Stimulated activated CD8-positive, alpha-beta memory T cell treated with anti-CD3 and anti-CD28 coated beads, Interleukin-4, amount 100 ng/mL, for 24 hours (primary cell): ENCODE measurements around the gene IMMP2L.
"Not testable (repeated sequence)": the region's sequence is repeated elsewhere in the genome, so short reads cannot be mapped to it uniquely, and the experiment has no call there.

Experiments
- DNase-seq: peaks from one replicate; pipeline ENCODE4 v3.0.0-alpha.2; 2020; ENCODE audit warnings: low read depth

IMMP2L gene

GRCh38 chr7:110987127-110987693, 575.1 kb downstream of the IMMP2L start:
- DNase-seq = no peak

DNA sequence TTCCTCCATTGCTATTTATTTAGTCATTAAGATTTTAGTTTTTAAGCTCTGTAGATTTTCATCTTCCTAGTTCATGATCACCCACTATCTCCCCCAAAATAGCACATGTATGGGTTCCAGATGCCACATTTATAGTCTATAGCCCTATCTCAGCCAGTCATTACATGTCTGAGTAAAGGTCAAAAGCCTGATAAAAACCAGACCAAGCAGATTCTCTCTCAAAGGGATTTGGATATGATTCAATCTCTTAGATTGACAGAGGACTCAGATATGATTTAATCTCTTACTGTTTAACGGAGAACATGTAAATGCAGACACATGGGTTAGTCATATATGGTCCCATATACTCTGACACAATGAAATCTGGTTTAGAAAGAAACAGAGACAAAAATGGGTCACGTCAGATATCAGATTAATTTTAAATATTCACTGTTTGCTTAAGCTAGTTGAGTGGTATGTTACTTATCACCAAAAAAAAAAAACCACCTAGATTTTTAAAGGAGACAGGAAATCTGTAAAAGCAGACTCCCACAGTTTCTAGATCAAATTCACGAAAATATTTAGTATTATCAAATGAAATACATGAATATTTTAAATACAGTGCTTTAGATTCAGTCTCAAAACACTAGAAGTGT, 578.4 kb downstream of the IMMP2L start:
- no peak for DNase-seq

- no peak for DNase-seq
These were observed 585.1 kb downstream of the IMMP2L start for GRCh38 chr7:110977127-110977737.

- no peak for DNase-seq
These were observed 586.8 kb downstream of the IMMP2L start for GRCh38 chr7:110975486-110975885.

DNA sequence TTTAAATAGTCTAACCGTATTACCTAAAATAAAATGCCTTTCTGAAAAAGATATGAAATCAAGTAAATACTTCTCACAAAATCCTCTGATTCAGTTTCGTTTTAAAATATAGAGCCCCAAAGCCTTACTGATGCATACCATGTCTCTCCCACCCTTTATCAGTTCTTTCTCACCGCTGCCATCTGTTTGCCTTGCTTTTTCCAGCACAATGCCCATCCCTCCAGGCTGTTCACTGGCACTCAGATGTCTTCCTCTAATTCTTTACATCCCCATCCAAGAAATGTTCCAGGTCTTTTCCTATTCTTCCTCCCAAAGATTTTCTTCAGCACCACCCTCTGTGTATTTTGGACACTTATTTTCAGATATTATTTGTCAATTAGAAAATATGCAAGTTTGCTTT, 587.9 kb downstream of the IMMP2L start:
- DNase-seq = no peak

DNA sequence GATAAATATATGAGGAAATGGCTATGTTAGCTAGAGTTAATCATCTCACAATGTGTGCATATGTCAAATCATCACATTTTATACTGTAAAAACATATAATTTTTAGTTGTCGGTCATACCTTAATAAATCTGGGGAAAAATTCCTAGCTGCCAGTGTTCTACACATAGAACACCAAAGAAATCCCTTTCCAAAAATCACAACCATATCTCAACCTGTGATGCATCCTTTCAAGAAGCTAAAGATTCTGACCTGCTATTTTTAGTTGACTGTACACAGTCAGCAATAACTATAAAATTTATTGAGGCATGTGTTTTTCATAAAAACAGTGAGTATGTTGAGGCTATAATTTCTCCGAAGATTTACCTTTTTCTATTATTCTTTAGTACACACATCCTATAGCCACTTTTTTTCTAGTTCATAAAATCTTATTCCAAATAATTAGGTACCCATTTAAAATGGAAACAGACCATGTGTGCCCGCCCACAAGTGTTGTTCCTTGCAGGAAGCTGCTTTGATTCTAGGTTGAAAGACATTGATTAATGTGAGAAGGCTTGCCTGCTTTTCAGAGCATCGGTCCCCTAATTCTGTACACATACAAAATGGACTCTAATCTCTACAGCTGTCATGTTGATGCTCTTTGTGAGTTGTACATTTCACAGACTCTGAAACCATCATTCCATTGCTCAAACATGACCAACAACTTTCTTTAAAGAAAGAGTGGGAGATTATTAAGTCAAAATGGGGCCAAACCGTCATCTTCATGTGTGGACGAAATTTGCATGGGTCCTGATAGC, 588.9 kb downstream of the IMMP2L start:
- DNase-seq = no peak

- no peak for DNase-seq
These were observed 597.5 kb downstream of the IMMP2L start for GRCh38 chr7:110964775-110965174.

DNA sequence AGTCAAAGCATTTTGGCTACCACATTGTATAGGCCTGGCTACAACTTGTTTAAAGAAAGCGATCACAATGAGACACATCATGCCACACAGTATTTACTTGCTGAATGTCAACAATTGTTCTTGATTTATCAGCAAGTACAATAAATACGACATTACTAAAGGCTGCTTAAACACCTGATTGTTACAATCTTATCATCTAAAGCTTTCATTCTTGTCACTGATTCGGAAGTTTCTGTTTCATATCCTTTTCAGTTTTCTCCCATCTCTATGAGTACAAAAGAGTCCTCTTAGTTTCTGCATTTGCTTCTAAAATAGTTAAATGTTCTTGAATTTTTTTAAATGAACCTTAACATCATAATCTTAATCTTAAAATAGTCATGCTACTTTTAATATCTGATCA, 599.5 kb downstream of the IMMP2L start:
- DNase-seq = no peak

DNA sequence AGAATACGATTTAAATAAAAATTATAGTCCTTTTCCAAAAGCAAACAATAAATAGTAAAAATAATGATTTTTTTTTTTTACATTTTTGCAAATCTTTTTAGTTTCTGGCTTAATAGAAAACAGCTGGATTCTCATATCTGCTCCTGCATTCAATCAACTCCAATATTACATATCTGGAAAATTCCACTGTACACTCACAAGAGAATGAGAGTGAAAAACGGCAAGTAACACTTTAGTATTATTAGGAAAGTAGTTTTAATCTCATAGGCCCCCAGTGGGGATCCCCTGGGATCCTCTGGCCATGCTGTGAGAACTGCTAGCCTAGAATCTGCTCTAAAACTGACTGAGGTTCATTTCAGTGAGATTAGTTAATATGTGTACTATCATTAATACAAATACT, 599.9 kb downstream of the IMMP2L start:
- DNase-seq = no peak

GRCh38 chr7:110960811-110961210, 601.5 kb downstream of the IMMP2L start:
- DNase-seq = no peak

GRCh38 chr7:110948280-110948679, 614.0 kb downstream of the IMMP2L start:
- no peak for DNase-seq

DNA sequence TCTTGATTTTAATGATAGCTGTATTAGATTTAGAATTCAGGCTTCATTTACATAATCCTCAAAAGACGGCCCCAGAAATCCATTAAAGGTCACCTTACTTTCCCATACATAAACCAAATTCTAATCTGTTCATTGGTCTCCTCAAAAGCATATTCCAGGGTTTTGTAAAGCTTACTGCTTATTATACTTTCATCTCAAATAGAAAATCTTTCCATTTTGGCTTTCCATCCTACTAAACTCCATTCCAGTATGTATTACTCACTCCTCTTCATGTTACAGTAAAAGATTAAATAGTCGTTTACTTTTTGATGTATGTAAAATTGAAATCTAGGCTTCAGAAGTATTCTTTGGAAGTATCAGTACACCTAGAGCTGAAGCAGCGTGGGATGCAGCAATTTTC, 614.9 kb downstream of the IMMP2L start:
- DNase-seq = no peak

DNA sequence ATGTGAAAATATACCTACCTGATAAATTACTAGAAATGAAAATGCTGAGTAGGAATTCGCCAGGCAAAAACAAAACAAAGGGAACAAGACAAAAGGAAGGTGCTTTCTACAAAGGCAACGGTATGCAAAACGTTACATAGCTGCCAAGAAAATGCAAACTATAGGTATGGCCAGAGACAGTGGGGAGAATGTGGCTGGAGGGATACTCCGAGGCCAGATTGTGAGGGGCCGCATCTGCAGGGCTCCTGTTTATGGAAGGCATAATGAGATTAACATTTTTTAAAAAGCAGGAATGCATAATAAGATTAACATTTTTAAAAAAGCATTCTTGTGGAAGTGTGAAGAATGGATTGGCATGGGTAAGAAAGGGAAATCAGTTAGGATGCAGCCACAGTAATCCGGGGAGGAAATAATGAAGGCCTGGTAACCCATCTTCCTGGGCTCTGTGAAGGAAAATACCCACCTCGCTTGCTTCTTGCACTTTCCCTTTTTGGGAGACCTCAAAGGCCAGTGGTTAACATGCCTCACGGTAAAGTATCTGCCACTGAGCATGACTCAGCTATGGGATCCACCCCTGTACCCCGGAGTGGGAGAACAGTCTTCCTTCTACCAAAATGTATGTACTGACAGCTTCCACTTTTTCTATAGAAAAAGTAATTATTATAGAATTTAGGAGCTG, 617.2 kb downstream of the IMMP2L start:
- DNase-seq = no peak

GRCh38 chr7:110944448-110944847, 617.8 kb downstream of the IMMP2L start:
- DNase-seq = no peak

DNA sequence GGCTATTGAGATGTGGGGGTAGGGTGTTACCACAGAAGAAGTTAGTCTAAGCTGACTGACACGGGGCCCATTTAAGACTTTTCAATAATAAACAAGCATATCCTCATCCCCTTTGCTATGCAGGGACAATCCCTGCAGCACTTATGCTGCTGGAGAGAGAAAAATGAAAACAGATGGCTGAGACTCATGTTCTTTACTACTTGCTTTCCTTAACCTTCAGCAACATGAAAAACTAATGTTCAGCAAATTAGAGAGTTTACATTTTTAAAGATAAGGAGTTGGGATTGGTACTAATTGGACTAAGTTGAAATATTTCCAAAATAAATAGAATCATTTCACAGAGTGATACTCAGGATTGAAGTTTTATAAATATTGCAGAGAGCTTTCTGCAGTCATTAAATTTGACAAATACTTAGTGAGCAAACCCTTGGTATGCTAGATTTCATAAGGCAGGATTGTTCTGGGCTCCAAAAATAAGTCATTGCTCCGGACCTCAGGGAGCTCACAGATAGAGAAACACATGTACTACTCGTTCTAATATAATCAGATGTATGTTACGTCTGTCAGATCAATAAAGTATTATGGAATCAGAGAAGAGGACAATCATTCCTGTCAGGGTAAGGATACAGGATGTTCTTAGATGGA, 618.5 kb downstream of the IMMP2L start:
- no peak for DNase-seq

DNA sequence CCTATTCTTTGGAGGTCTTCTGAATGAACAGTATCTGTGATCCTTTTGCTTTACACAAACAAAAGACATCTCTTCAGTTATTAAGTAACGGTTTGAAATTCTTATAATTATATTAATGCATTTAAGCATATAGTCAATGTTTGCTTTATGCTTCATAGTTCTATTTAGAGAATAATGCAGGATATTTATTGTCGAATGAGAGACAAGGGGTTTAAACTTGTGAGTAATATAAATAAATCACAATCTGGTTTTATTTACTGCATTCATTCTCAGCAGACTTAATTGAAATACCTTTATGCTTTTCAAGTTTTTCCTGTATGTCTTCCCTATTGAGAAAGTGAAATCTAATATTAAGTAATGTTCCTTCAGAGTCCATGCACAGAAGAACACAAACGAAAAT, 620.9 kb downstream of the IMMP2L start:
- DNase-seq = no peak

GRCh38 chr7:110940756-110941155, 621.5 kb downstream of the IMMP2L start:
- no peak for DNase-seq

DNA sequence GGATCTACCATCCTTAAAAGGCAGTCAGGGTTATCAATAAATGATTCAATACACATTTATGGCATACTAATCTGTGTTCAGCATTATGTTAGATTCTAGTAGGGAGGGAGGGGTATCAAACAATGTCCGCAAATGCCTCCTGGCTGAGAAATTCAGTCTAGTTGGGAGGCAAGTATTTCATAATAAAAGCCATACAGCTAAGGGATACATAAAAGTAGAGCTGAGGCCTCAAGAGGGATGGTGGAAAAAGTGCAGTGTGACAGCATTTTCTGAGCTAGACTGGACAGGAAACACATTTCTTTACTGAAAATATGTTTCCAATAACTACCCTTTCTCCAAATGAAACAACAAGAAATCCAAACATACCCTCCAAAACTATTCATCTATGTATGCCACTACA, 624.1 kb downstream of the IMMP2L start:
- DNase-seq = no peak

- DNase-seq = not testable (repeated sequence)
These were observed 625.6 kb downstream of the IMMP2L start for GRCh38 chr7:110936665-110937064.

DNA sequence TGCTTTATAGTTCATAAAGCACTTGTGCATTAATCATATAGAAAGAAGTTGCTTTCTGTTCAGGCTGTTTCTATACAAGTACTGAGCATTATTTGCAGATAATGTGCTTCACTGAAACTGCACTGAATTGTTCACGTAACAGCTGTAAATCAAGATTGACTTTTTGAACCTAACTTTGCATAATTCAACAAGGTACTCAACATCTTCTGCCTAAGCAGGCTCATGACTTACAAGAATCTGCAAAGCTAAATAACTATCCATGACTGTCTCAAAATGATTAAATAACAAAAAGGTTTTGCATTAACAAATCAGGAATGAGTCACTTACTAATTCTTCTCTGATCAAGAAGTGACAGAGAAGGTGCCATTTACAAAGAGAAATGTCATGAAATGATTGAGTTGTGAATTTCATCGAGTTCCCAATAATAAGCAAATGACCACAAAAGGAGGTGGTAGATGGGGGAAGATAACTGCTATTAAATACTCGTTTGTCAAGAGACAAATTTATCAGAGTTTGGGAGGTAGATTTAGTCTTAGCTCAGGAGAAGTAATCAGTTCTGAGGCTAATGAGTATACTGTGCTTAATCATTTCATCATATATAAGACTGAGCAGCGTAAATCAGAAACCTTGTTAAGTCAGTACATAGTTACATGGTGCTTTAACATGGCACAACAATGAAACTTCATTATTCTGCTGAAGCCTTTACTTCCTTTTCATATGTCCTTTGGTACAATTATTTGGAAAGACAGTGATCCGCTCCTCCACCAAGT, 632.6 kb downstream of the IMMP2L start:
- no peak for DNase-seq

- DNase-seq = no peak
These were observed 639.4 kb downstream of the IMMP2L start for GRCh38 chr7:110922906-110923305.
